A549 (cell line): ENCODE measurements around the gene DCXR. TPM values are rescaled to one million over a fixed set of nuclear protein-coding genes. Genes with fewer than 3 reads are reported as not detected.

ENCODE experiments used
- ATAC-seq, 2 experiments: fragments of 200-7000 bp in 1 of 2; fragments of >200 bp in 1 of 2; cut with Nextera tagmentation in 1 of 2; cut with Tn5 transposase in 1 of 2; 3 replicates each; pipeline versions ENCODE4 v1.8.0 to v1.9.1; 2018 to 2020; ENCODE audit warnings: mild to moderate bottlenecking in 1 of 2, moderate library complexity in 1 of 2
- CTCF ChIA-PET: fragments of 300-600 bp; sonication (Branson Sonifier 250); formaldehyde crosslinking; extraction: SDS; loops from one replicate; lab custom pipeline; 2021; ENCODE audit warnings: antibody characterized with exemption, inconsistent platforms; lab: Yijun Ruan, JAX
- POLR2A ChIA-PET: fragments of 350-600 bp; formaldehyde crosslinking; extraction: SDS; loops from one replicate; lab custom pipeline; 2021; ENCODE audit warnings: antibody characterized with exemption, inconsistent platforms; lab: Yijun Ruan, JAX
- DNase-seq, 2 experiments: peaks; one replicate each; pipeline versions ENCODE4 v3.0.0 to v3.0.0-alpha.2; 2011 to 2016; ENCODE audit warnings: low read depth in 1 of 2, low spot score in 1 of 2
- FAIRE-seq: peaks from 2 replicates; lab custom pipeline; 2011; peaks lifted over from hg19 to GRCh38; lab: Jason Lieb, UNC
- H3K27ac ChIP-seq, 2 experiments: fragments of >200 bp; sonication (Bioruptor Twin); formaldehyde crosslinking; 3 replicates each; pipeline ENCODE4 v1.5.1; 2016 to 2017
- H3K4me1 ChIP-seq: fragments of >200 bp; sonication (Bioruptor Twin); formaldehyde crosslinking; 3 replicates; pipeline ENCODE4 v1.6.1; 2016
- H3K4me2 ChIP-seq: fragments of >200 bp; sonication (Bioruptor Twin); formaldehyde crosslinking; 3 replicates; pipeline ENCODE4 v1.6.1; 2016
- H3K4me3 ChIP-seq: fragments of >200 bp; sonication (Bioruptor Twin); formaldehyde crosslinking; 3 replicates; pipeline ENCODE4 v1.5.1; 2016
- H3K9me3 ChIP-seq: fragments of >200 bp; sonication (Bioruptor Twin); formaldehyde crosslinking; 3 replicates; pipeline ENCODE4 v1.6.1; 2016
- CEBPB ChIP-seq, 2 experiments: fragments of >200 bp in 1 of 2; sonication (Bioruptor Twin) in 1 of 2; formaldehyde crosslinking in 1 of 2; IDR thresholded peaks; 2 replicates each; pipeline ENCODE4 v1.6.1; 2012 to 2016
- CHD4 ChIP-seq: fragments of 200-600 bp; sonication (generic); IDR thresholded peaks from 2 replicates; pipeline ENCODE4 v1.6.1; 2016; ENCODE audit warnings: antibody characterized with exemption, mild to moderate bottlenecking, borderline replicate concordance
- EP300 ChIP-seq, 2 experiments: fragments of >200 bp; sonication (Bioruptor Twin); formaldehyde crosslinking; IDR thresholded peaks; 2 replicates in 1 of 2; 3 replicates in 1 of 2; pipeline ENCODE4 v1.6.1; 2016 to 2017
- ESRRA ChIP-seq: fragments of 150-350 bp; IDR thresholded peaks from 2 replicates; pipeline ENCODE4 v1.6.1; 2014; ENCODE audit warnings: mild to moderate bottlenecking, low read length, borderline replicate concordance
- FOSB ChIP-seq: fragments of 250-450 bp; sonication (Bioruptor Pico); IDR thresholded peaks from 2 replicates; pipeline ENCODE4 v1.5.0; 2020; ENCODE audit warnings: mild to moderate bottlenecking, moderate library complexity
- FOSL2 ChIP-seq, 2 experiments: fragments of 450-650 bp in 1 of 2; fragments of >200 bp in 1 of 2; sonication (Bioruptor Twin) in 1 of 2; formaldehyde crosslinking; IDR thresholded peaks; 2 replicates each; pipeline versions ENCODE4 v1.5.0 to v1.6.1; 2016 to 2020; ENCODE audit warnings: mild to moderate bottlenecking in 1 of 2, moderate library complexity in 1 of 2
- HEYL ChIP-seq: fragments of 250-450 bp; sonication (Bioruptor Pico); IDR thresholded peaks from 2 replicates; pipeline ENCODE4 v1.8.0; 2021; ENCODE audit warnings: mild to moderate bottlenecking, moderate library complexity
- HOXB13 ChIP-seq: fragments of 250-450 bp; sonication (Bioruptor Pico); IDR thresholded peaks from 2 replicates; pipeline ENCODE4 v1.5.0; 2020; ENCODE audit warnings: low read depth, mild to moderate bottlenecking, moderate library complexity
- JUNB ChIP-seq: fragments of >200 bp; sonication (Bioruptor Twin); formaldehyde crosslinking; IDR thresholded peaks from 2 replicates; pipeline ENCODE4 v1.6.1; 2016
- KDM1A ChIP-seq: fragments of 200-600 bp; sonication (generic); IDR thresholded peaks from 2 replicates; pipeline ENCODE4 v1.6.1; 2016; ENCODE audit warnings: low read depth, mild to moderate bottlenecking
- MYC ChIP-seq: IDR thresholded peaks from 2 replicates; pipeline ENCODE4 v1.6.1; 2012; ENCODE audit warnings: mild to moderate bottlenecking, inconsistent platforms, low read length, improper control_type of control experiment, borderline replicate concordance
- NPAS2 ChIP-seq: fragments of 250-450 bp; sonication (Bioruptor Pico); IDR thresholded peaks from 2 replicates; pipeline ENCODE4 v1.8.0; 2022; ENCODE audit warnings: mild to moderate bottlenecking, moderate library complexity, borderline replicate concordance
- POLR2AphosphoS2 ChIP-seq: conservative IDR thresholded peaks from 2 replicates; pipeline ENCODE4 v1.6.1; 2012; ENCODE audit warnings: low read length, improper control_type of control experiment, inconsistent platforms
- RAD21 ChIP-seq, 2 experiments: fragments of >200 bp in 1 of 2; sonication (Bioruptor Twin) in 1 of 2; formaldehyde crosslinking in 1 of 2; IDR thresholded peaks in 1 of 2; conservative IDR thresholded peaks in 1 of 2; 2 replicates in 1 of 2; 3 replicates in 1 of 2; pipeline ENCODE4 v1.6.1; 2012 to 2018; ENCODE audit warnings: inconsistent platforms in 1 of 2
- RFX5 ChIP-seq: fragments of 450-650 bp; IDR thresholded peaks from 2 replicates; pipeline ENCODE4 v1.7.1; 2014; ENCODE audit warnings: antibody characterized with exemption, mild to moderate bottlenecking, moderate library complexity
- RNF2 ChIP-seq: fragments of 200-600 bp; sonication (generic); IDR thresholded peaks from 2 replicates; pipeline ENCODE4 v1.6.1; 2016; ENCODE audit warnings: low read depth, mild to moderate bottlenecking, antibody characterized with exemption, moderate library complexity, borderline replicate concordance
- SMC3 ChIP-seq: fragments of >200 bp; sonication (Bioruptor Twin); formaldehyde crosslinking; IDR thresholded peaks from 3 replicates; pipeline ENCODE4 v1.6.1; 2018; ENCODE audit warnings: inconsistent platforms
- SREBF2 ChIP-seq: fragments of 450-650 bp; IDR thresholded peaks from 2 replicates; pipeline ENCODE4 v1.6.1; 2014; ENCODE audit warnings: mild to moderate bottlenecking, moderate library complexity
- ZFP36 ChIP-seq: fragments of 450-650 bp; IDR thresholded peaks from 2 replicates; pipeline ENCODE4 v1.6.1; 2014; ENCODE audit warnings: borderline replicate concordance; ENCODE audit not compliant: partially characterized antibody
- ZNF302 ChIP-seq: fragments of 250-450 bp; sonication (Bioruptor Pico); IDR thresholded peaks from 2 replicates; pipeline ENCODE4 v1.9.0; 2021; ENCODE audit warnings: inconsistent platforms, mild to moderate bottlenecking, moderate library complexity
- WGBS: methylation state at CpG from one replicate; pipeline ENCODE4 v1.1.6; 2017; ENCODE audit errors: missing lambda C conversion rate; 5-methylcytosine and 5-hydroxymethylcytosine counted together
- polyA plus RNA-seq, 4 experiments: library from polyadenylated mRNA; depleted of rRNA in 3 of 4; stranded (reverse); fragments of >200 nt; fragmentation: RNase III in 1 of 4; extraction: RNeasy Plus Mini Kit Qiagen cat#74134 plus additional on column Dnase treatment in 1 of 4; gene quantifications; 2 replicates in 3 of 4; 3 replicates in 1 of 4; pipeline ENCODE4 v1.2.3, GENCODE V29; 2011 to 2017
- TF ChIP-seq, protein P1 (sequence below): IDR thresholded peaks from 2 replicates; pipeline ENCODE4 v1.6.1; 2012; ENCODE audit warnings: low read depth, borderline replicate concordance
- TF ChIP-seq, protein P2 (sequence below): fragments of >200 bp; sonication (Bioruptor Twin); formaldehyde crosslinking; IDR thresholded peaks from 2 replicates; pipeline ENCODE4 v1.6.1; 2016
- TF ChIP-seq, protein P3 (sequence below): fragments of 200-600 bp; sonication (generic); IDR thresholded peaks from 2 replicates; pipeline ENCODE4 v1.6.1; 2016; ENCODE audit warnings: antibody characterized with exemption, mild to moderate bottlenecking, moderate library complexity
- TF ChIP-seq, protein P4 (sequence below): fragments of 250-450 bp; sonication (Bioruptor Pico); IDR thresholded peaks from 2 replicates; pipeline ENCODE4 v1.5.0; 2020; ENCODE audit warnings: low read depth, mild to moderate bottlenecking, moderate library complexity
- TF ChIP-seq, protein P5 (sequence below): fragments of >200 bp; sonication (Bioruptor Twin); formaldehyde crosslinking; IDR thresholded peaks from 3 replicates; pipeline ENCODE4 v1.6.1; 2016
- TF ChIP-seq, protein P6 (sequence below): fragments of 150-350 bp; IDR thresholded peaks from 2 replicates; pipeline ENCODE4 v1.6.1; 2014; ENCODE audit warnings: low read depth, mild to moderate bottlenecking, low read length

The DCXR gene
- polyA plus RNA-seq, 2 of the 4 experiments (the other 2 are of a cell fraction): 39.3 to 70.7 TPM

DNA sequence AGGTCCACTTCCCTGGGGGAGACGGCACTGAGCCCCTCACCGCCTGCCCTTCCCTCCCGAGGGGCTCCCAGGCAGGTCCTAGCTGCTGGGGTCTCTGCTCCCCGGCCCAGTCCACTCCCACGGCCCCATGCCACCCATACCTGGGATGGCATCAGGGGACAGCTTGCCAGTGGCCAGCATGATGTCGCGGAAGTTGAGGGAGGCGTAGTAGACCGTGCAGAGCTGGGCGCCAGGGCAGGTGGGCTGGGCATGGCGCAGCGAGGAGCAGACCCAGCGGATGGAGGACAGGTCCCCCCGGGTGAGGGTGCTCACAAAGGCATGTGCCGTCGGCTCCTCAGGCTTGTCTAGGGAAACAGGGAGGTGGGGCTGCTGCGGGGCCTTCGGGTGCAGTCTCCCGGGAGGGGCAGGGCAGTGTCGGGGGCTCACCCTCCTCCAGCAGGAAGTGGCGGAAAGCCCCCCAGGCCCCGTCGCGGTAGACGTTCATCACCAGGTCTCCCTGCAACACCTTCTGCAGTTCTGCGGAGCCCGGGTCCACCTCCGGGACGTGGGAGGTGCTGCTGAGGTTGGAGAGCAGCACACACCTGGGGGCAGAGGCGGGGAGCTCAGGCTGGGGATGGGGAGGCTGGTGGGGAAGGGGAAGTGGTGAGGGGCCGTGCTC, 47.0 kb upstream of the DCXR start:
- 94% methylated on average over 26 of the region's 31 CpGs for WGBS
- TF ChIP-seq POLR2AphosphoS2 (no peak), FOSB (CRISPR knock-in tag) (no peak), RAD21 (conservative IDR thresholded peaks at IDR 0.05 in 1 of 2, IDR thresholded peaks at IDR 0.05 in 1 of 2) (no peak), CHD4 (no peak), FOSL2 (IDR thresholded peaks at IDR 0.05) (no peak), FOSL2 (CRISPR knock-in tag; IDR thresholded peaks at IDR 0.05) (no peak), JUNB (no peak), SMC3 (no peak), HEYL (CRISPR knock-in tag) (no peak), SREBF2 (no peak), EP300 (IDR thresholded peaks at IDR 0.05) (no peak)
- TF ChIP-seq, protein P1, sequence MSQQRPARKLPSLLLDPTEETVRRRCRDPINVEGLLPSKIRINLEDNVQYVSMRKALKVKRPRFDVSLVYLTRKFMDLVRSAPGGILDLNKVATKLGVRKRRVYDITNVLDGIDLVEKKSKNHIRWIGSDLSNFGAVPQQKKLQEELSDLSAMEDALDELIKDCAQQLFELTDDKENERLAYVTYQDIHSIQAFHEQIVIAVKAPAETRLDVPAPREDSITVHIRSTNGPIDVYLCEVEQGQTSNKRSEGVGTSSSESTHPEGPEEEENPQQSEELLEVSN: no peak
- TF ChIP-seq, protein P2, sequence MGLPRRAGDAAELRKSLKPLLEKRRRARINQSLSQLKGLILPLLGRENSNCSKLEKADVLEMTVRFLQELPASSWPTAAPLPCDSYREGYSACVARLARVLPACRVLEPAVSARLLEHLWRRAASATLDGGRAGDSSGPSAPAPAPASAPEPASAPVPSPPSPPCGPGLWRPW: no peak
- TF ChIP-seq, protein P3, sequence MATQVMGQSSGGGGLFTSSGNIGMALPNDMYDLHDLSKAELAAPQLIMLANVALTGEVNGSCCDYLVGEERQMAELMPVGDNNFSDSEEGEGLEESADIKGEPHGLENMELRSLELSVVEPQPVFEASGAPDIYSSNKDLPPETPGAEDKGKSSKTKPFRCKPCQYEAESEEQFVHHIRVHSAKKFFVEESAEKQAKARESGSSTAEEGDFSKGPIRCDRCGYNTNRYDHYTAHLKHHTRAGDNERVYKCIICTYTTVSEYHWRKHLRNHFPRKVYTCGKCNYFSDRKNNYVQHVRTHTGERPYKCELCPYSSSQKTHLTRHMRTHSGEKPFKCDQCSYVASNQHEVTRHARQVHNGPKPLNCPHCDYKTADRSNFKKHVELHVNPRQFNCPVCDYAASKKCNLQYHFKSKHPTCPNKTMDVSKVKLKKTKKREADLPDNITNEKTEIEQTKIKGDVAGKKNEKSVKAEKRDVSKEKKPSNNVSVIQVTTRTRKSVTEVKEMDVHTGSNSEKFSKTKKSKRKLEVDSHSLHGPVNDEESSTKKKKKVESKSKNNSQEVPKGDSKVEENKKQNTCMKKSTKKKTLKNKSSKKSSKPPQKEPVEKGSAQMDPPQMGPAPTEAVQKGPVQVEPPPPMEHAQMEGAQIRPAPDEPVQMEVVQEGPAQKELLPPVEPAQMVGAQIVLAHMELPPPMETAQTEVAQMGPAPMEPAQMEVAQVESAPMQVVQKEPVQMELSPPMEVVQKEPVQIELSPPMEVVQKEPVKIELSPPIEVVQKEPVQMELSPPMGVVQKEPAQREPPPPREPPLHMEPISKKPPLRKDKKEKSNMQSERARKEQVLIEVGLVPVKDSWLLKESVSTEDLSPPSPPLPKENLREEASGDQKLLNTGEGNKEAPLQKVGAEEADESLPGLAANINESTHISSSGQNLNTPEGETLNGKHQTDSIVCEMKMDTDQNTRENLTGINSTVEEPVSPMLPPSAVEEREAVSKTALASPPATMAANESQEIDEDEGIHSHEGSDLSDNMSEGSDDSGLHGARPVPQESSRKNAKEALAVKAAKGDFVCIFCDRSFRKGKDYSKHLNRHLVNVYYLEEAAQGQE: no peak
- no peaks in the 10 kb centered on the region for H3K9me3 ChIP-seq
- H3K4me3 ChIP-seq: no peak overlapping the region
- ATAC-seq (no peak), FAIRE-seq (no peak), DNase-seq (no peak)
- no peak overlapping the region for H3K4me2 ChIP-seq
- ChIA-PET POLR2A (interaction anchor here (1.4 kb wide), 1 partner anchor 14 kb away, joined by 6 read pairs; the partner anchor contains the start of gene FASN), CTCF (interaction anchor here (0.7 to 1.0 kb wide), 2 partner anchors 54 to 56 kb away, joined by 3 to 4 read pairs; no protein-coding TSS in a partner anchor)
- no peak overlapping the region for H3K27ac ChIP-seq
- no peaks in the 10 kb centered on the region for H3K4me1 ChIP-seq

DNA sequence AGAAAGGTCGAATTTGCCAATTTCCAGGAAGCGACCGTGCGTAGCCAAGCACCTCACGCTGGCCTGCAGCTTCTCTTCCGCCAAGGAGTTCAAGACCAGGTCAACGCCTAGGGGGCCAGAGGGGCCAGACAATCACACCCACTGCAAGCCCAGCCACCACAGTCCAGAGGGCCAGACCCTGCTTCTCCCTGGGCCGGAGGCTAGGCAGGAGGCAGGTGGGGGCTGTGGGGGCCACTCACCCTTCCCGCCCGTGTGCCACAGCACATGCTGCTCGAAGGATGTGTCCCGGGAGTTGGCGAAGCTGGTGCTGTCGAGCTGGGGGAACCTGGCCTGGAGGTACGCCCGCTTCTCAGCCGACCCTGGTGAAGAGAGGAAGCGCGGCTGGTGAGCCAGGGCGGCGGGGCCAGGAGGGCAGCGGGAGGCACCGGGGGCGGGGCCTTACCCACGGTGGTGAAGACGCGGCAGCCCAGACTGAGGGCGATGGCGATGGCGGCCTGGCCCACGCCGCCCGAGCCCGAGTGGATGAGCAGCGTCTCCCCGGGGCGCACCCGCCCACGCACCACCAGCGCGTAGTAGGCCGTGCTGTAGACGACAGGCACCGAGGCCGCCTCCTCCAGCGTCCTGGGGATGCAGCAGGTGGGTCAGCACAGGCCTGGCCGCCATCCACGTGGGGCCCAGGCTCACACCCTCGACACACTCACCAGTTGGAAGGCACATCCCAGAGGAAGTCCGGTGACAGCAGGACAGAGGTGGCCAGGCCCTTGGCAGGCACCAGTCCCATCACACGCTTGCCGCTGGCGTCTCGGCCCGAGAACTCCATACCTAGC, 46.2 kb upstream of the DCXR start:
- no peak for ATAC-seq
- POLR2A ChIA-PET: no interaction called here
- TF ChIP-seq, protein P4, sequence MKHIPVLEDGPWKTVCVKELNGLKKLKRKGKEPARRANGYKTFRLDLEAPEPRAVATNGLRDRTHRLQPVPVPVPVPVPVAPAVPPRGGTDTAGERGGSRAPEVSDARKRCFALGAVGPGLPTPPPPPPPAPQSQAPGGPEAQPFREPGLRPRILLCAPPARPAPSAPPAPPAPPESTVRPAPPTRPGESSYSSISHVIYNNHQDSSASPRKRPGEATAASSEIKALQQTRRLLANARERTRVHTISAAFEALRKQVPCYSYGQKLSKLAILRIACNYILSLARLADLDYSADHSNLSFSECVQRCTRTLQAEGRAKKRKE: no peak
- TF ChIP-seq MYC (no peak), NPAS2 (no peak), RFX5 (no peak), ZNF302 (CRISPR knock-in tag) (no peak), HOXB13 (CRISPR knock-in tag) (no peak), POLR2AphosphoS2 (no peak), KDM1A (no peak), FOSL2 (IDR thresholded peaks at IDR 0.05) (no peak), FOSL2 (CRISPR knock-in tag; IDR thresholded peaks at IDR 0.05) (no peak), ESRRA (no peak), EP300 (IDR thresholded peaks at IDR 0.05) (no peak), ZFP36 (no peak), CEBPB (IDR thresholded peaks at IDR 0.05) (no peak), RNF2 (no peak)
- TF ChIP-seq, protein P5, sequence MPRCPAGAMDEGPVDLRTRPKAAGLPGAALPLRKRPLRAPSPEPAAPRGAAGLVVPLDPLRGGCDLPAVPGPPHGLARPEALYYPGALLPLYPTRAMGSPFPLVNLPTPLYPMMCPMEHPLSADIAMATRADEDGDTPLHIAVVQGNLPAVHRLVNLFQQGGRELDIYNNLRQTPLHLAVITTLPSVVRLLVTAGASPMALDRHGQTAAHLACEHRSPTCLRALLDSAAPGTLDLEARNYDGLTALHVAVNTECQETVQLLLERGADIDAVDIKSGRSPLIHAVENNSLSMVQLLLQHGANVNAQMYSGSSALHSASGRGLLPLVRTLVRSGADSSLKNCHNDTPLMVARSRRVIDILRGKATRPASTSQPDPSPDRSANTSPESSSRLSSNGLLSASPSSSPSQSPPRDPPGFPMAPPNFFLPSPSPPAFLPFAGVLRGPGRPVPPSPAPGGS: no peak
- TF ChIP-seq, protein P6, sequence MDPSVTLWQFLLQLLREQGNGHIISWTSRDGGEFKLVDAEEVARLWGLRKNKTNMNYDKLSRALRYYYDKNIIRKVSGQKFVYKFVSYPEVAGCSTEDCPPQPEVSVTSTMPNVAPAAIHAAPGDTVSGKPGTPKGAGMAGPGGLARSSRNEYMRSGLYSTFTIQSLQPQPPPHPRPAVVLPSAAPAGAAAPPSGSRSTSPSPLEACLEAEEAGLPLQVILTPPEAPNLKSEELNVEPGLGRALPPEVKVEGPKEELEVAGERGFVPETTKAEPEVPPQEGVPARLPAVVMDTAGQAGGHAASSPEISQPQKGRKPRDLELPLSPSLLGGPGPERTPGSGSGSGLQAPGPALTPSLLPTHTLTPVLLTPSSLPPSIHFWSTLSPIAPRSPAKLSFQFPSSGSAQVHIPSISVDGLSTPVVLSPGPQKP: no peak
- TF ChIP-seq, all 56 proteins: peak for 0
- H3K4me3 ChIP-seq: no peak overlapping the region
- no peak overlapping the region for H3K4me2 ChIP-seq
- 93% methylated on average over 53 of the region's 55 CpGs for WGBS
- H3K9me3 ChIP-seq: no peaks in the 10 kb centered on the region
- H3K4me1 ChIP-seq: no peaks in the 10 kb centered on the region
- CTCF ChIA-PET: no interaction called here
- no peak for DNase-seq
- no peak for FAIRE-seq
- H3K27ac ChIP-seq: no peak overlapping the region
